Measurements from ENCODE around the gene EEFSEC. TPM values are rescaled to one million over a fixed set of nuclear protein-coding genes. Genes with fewer than 3 reads are reported as not detected.

EEFSEC gene
- total RNA-seq, 1 donor from 2014 or later: 12.2 TPM

- Mint-ChIP-seq H3K4me1 (ENCODE audit: low read depth) (peaks cover 19% of the 10 kb centered on the region), H3K27me3 (ENCODE audit: low read depth) (no peaks in the 10 kb centered on the region), H3K36me3 (ENCODE audit: low read depth) (peaks cover 14% of the 10 kb centered on the region), H3K27ac (ENCODE audit: unreplicated experiment) (no peak overlapping the region), H3K9me3 (ENCODE audit: low read depth) (no peaks in the 10 kb centered on the region), H3K4me3 (ENCODE audit: unreplicated experiment) (no peak overlapping the region)
- DNase-seq (ENCODE audit: low spot score): peak; percentile 51
- TF ChIP-seq CTCF (IDR thresholded peaks at IDR 0.05): no peak
Observed at GRCh38 chr3:128270559-128271492, 117.5 kb downstream of the EEFSEC start.

GRCh38 chr3:128271536-128272332 lies 118.5 kb downstream of the EEFSEC start:
- peaks cover 14% of the 10 kb centered on the region for H3K36me3 Mint-ChIP-seq (ENCODE audit: low read depth)
- no peak overlapping the region for H3K27ac Mint-ChIP-seq (ENCODE audit: unreplicated experiment)
- DNase-seq (ENCODE audit: low spot score): peak; percentile 47
- H3K27me3 Mint-ChIP-seq (ENCODE audit: low read depth): no peaks in the 10 kb centered on the region
- TF ChIP-seq CTCF (IDR thresholded peaks at IDR 0.05): no peak
- peaks cover 17% of the 10 kb centered on the region for H3K4me1 Mint-ChIP-seq (ENCODE audit: low read depth)
- H3K9me3 Mint-ChIP-seq (ENCODE audit: low read depth): no peaks in the 10 kb centered on the region
- H3K4me3 Mint-ChIP-seq (ENCODE audit: unreplicated experiment): no peak overlapping the region

- peak; percentile 53 for DNase-seq (ENCODE audit: low spot score)
- no peaks in the 10 kb centered on the region for H3K27me3 Mint-ChIP-seq (ENCODE audit: low read depth)
- TF ChIP-seq CTCF (IDR thresholded peaks at IDR 0.05): no peak
- H3K4me3 Mint-ChIP-seq (ENCODE audit: unreplicated experiment): no peak overlapping the region
- no peak overlapping the region for H3K27ac Mint-ChIP-seq (ENCODE audit: unreplicated experiment)
- H3K36me3 Mint-ChIP-seq (ENCODE audit: low read depth): peaks cover 10% of the 10 kb centered on the region
- H3K9me3 Mint-ChIP-seq (ENCODE audit: low read depth): no peaks in the 10 kb centered on the region
- peaks cover 25% of the 10 kb centered on the region for H3K4me1 Mint-ChIP-seq (ENCODE audit: low read depth)
Observed at GRCh38 chr3:128273109-128273840, 120.0 kb downstream of the EEFSEC start.

GRCh38 chr3:128273841-128274573 lies 120.7 kb downstream of the EEFSEC start:
- Mint-ChIP-seq H3K9me3 (ENCODE audit: low read depth) (no peaks in the 10 kb centered on the region), H3K27me3 (ENCODE audit: low read depth) (no peaks in the 10 kb centered on the region), H3K4me3 (ENCODE audit: unreplicated experiment) (no peak overlapping the region), H3K27ac (ENCODE audit: unreplicated experiment) (no peak overlapping the region), H3K36me3 (ENCODE audit: low read depth) (peaks cover 5% of the 10 kb centered on the region), H3K4me1 (ENCODE audit: low read depth) (peaks cover 32% of the 10 kb centered on the region)
- TF ChIP-seq CTCF (IDR thresholded peaks at IDR 0.05): no peak
- peak; percentile 79 for DNase-seq (ENCODE audit: low spot score)

All from chondrocyte (in vitro differentiated cells).